ENCODE measurements around the gene PTK7.

GRCh38 chr6:43178951-43179830, 103.1 kb downstream of the PTK7 start:
- TF ChIP-seq SP1 (IDR thresholded peaks at IDR 0.05) (no peak), FOXM1 (IDR thresholded peaks at IDR 0.05; ENCODE audit: borderline replicate concordance) (no peak), ELF4 (IDR thresholded peaks at IDR 0.05) (no peak), FOXA1 (IDR thresholded peaks at IDR 0.05) (no peak), LEF1 (IDR thresholded peaks at IDR 0.05; ENCODE audit: borderline replicate concordance) (no peak), BHLHE40 (IDR thresholded peaks at IDR 0.05; ENCODE audit: borderline replicate concordance) (no peak), SUZ12 (IDR thresholded peaks at IDR 0.05) (no peak), L3MBTL2 (conservative IDR thresholded peaks at IDR 0.05) (no peak), PKNOX1 (IDR thresholded peaks at IDR 0.05) (no peak), NFRKB (IDR thresholded peaks at IDR 0.05) (no peak), FOXK2 (IDR thresholded peaks at IDR 0.05) (no peak), CTBP1 (IDR thresholded peaks at IDR 0.05; ENCODE audit: borderline replicate concordance) (no peak), TARDBP (IDR thresholded peaks at IDR 0.05) (no peak), ZNF384 (IDR thresholded peaks at IDR 0.05) (no peak)

All from HEK293T (cell line).